Fibroblast of upper back skin (primary cell): ENCODE measurements around the gene PDSS2.
A peak's percentile ranks its signal among the peaks of the same experiment; 100 is the strongest.

Experiments
- DNase-seq: peaks from one replicate; pipeline ENCODE4 v3.0.0-alpha.2; 2013

The PDSS2 gene

DNA sequence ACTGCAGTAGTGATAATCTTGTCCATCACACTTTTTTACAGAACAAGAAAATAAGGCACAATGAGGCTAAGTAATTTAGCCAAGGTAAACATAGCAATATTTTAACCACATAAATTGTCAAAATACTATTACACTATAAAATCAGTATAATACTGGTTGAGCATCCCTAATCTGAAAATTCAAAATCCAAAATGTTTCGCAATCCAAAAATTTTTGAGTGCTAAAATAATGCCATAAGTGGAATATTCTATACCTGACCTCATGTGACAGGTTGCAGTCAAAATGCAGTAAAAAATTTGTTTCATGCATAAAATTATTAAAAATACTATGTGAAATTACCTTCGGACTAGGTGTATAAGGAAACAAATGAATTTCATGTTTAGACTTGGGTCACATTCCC is 101.5 kb downstream of the PDSS2 start:
- no peak for DNase-seq

DNA sequence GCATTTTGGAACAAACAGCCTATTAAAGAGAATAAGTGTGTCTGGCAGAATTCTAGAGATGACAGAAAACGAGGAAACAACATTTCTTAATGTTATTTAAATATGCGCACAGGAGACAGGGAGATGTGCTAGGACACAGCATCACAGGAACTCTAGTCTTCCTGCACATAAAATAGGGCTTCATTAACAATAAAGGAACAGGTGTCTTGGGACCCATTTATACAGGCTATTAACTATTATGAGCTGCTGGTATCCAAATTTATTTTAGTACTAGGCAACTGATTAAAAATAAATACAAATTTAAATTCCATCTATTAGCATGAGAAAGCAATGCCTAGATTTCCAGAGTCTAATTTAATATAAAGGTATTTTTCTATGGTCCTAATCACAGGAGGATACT is 102.3 kb downstream of the PDSS2 start:
- DNase-seq = no peak

DNA sequence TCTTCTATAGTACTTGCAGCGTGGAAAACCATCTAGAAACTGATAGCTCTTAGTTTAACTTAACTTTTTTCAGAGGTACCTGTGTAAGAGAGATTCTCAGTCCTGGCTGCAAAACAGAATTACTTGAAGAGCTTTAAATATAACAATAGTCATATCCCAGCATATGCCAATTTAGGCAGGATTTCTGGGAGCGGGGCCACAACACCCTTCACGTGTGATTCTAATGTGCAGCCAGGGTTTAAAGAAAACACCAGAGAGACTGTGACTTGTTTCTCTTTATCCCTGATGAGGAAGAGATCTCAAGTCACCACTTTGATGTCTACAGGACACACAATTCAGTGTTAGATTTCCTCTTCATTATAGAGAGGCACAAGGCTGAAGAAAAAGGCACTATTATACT is 103.7 kb downstream of the PDSS2 start:
- DNase-seq = no peak

DNA sequence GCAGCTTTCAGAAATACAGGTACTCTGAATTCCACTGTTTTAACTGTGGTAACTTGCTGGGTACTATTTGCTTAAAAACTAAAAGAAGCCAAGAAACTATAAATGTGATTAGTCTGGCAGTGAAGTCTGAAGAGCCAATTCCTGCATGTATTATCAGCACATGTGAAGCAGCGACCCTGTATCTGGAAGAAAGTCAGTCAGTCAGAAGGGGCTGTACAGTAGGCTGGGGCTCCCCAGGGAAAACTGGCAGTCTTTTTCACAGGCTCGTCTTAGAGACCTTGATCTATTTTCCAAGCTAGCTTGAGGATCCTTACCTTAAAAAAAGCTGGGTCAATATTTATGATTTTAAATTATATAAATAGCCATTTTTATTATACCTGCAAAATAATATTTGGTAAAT is 104.9 kb downstream of the PDSS2 start:
- no peak for DNase-seq

DNA sequence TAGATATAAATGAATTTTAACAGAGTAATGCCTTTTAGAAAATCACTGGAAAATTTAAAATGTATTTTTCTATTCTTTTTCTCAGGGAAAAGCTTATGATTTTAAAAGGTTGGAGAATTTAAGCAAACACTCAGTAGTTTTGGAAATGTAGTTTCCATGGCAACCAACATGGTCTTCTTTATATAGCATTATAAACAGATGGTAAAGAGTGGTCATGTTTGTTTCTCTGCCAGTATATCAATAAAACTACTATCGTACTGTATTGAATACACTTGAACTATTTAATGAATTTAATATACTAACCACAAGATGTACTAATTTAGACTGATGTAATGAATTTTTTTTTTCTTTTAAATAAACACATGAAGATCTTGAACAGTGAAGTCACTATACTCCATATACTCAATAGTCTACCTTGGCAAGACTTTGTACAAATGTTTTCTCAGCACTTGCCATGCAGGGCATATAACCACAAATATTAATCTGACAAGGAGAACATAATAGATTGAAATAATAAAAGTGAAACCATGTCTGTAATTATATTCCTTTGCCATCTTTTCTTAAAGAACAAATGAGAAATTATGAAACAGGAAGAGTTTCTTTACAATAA is 105.5 kb downstream of the PDSS2 start:
- no peak for DNase-seq

DNA sequence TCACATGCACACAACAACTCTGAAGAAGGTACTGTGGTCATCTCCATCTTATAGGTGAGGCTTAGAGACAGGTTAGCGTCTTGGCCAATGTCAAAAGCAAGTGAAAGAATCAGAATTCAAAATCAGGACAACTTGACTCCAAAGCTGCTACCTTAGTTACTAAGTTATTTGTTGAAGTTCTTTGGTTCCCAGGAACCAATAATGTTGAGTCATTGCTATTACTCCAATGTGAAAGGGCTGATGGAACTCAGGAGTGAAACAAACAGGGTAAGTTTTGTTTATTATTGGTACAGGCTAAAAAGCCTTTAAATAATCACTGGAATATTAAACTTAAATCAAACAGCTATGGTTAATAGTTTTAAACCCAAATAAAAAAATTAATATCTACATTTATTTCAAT is 111.1 kb downstream of the PDSS2 start:
- DNase-seq = no peak

DNA sequence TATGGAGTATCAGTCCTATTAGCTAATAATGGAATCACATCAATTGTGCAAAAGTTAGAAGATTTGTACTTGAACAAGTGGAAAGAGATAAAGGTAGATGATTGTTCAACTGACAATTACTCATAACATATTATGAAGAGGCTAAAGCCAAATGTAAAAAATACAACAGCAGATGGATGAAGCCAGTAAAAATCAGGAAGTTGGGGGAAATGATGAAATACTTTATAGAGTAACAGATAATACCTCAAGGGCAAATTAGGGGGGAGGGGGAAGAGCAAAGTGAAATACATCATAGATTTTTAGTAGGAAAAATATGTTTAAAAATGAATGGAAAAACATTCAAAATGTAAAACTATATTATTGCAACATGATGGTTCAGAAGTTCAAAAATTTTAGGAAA is 114.0 kb downstream of the PDSS2 start:
- peak; percentile 20 for DNase-seq

DNA sequence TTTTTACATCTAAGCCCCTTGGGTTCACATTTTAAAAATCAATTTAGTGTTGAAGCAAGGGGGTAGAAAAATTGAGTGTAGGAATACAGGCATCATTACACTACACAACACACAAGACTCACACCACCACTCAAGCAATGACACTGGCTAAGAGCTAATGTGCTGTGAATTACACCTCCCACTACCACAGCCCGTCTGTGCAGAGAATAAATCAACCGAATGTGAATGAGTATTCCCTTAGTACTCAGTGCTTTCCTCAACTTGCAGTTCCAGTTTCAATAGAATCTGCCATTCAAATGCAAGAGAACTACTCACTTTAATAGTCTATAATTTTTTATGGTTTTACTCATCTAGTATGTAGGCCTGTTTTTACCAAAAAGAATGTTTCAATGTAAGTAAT is 114.4 kb downstream of the PDSS2 start:
- no peak for DNase-seq

DNA sequence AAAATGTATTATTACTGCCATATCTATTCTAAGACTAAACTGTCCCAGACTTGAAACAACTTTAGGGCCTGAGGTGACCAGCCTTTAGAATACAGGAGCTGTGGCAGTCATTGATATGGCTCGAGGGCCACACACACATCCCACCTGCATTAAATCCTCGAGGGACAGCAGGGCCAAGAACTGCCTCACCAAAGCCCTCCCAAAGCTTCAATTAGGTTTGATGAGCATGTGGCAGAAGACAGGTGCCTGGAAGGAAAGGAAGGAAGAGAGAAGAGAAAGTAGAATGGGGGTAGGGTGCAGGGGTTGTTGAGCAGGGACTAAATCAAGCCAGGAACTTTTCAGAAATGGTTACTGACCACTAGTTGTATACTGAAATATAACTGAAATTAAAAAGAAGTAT is 115.0 kb downstream of the PDSS2 start:
- no peak for DNase-seq

DNA sequence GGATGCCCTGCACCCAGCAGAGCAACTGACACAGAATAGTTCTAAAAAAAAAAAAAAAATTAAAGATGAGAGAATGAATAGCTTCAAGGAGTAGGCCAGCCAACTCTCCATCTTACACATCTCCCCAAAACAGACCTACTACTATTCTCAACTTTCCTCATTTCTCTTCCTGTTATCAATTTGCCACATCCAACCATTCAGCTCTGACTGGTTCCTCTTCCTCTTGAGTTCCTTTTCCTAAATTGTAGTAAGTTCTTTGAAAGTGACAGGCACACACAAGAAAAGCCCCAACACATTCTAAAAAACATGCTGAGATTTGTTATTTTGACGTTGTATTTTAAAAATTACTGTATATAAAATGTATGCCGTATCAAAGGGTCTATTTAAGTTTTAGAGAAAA is 117.2 kb downstream of the PDSS2 start:
- no peak for DNase-seq

DNA sequence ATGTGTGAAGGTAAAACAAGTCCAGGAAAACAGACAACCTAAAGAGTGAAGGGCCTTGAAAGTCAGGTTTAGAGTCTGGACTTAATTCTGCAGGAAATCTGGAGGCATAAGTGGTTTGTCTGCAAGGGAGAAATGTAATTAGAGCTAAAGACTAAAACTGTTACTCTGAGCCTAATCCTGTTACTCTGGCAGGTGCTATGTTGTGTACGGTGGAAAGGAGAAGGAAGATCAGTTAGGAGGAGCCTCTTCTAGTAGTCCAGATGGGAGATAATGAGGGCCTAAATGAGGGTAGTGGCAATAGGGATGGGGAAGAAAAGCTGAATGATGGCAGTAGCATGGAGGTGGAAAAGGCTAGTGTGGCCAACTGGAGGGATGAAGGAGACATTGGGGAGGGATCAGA is 118.5 kb downstream of the PDSS2 start:
- no peak for DNase-seq

DNA sequence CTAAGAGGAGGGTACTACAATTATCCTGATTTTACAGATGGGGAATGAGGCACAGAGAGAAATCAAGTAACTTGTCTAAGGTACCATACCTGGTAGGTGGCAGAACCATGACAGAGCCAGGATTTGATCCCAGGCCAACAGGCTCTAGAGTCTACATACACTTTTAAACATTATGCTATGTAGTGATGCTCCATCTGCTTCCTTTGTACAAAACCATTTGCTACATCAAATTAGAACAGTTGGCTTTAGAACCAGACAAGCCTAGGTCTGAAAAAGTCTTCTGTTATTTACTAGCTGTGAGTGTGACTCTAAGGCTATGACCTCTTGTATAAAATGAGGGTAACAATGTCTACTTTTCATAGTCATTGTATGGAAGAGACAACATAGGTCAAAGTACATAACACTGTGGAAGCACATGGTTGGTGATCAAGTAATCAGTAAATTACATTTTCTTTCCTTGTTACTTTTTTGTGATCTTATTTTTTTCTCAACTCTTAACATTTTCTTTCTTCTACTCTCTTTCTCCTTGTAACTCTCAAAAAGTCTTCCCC is 122.1 kb downstream of the PDSS2 start:
- DNase-seq = no peak

DNA sequence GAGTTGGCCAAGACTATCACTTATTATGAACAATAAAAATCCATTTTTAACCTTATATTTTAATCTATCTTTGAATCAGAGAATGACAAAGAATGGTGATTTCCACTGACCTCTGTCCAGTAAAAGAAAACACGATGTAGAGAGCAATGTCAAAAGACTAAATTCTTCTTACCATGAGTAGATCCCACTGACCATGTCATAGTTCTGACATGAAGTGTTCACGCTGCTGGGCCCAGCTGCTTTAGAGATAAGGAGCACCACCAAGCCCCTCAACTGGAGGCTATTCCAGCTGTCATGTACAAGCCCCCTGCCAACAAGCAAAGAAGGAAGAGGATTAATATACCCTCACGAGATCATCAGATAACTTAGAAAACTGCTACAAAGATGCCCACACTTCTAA is 125.3 kb downstream of the PDSS2 start:
- no peak for DNase-seq

DNA sequence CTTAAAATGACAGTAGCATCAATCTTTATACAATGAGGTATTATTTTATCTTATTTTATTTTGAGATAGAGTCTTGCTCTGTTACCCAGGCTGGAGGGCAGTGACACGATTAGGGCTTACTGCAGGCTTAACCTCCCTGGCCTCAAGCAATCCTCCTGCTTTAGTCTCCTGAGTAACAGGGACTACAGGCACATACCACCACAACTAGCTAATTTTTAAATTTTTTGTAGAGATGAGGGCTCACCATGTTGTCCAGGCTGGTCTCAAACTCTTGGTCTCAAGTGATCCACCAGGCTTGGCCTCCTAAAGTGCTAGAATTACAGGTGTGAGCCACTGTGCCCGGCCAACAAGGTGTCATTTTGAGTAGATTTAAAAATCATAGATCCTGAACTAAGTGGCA is 125.9 kb downstream of the PDSS2 start:
- DNase-seq = no peak

DNA sequence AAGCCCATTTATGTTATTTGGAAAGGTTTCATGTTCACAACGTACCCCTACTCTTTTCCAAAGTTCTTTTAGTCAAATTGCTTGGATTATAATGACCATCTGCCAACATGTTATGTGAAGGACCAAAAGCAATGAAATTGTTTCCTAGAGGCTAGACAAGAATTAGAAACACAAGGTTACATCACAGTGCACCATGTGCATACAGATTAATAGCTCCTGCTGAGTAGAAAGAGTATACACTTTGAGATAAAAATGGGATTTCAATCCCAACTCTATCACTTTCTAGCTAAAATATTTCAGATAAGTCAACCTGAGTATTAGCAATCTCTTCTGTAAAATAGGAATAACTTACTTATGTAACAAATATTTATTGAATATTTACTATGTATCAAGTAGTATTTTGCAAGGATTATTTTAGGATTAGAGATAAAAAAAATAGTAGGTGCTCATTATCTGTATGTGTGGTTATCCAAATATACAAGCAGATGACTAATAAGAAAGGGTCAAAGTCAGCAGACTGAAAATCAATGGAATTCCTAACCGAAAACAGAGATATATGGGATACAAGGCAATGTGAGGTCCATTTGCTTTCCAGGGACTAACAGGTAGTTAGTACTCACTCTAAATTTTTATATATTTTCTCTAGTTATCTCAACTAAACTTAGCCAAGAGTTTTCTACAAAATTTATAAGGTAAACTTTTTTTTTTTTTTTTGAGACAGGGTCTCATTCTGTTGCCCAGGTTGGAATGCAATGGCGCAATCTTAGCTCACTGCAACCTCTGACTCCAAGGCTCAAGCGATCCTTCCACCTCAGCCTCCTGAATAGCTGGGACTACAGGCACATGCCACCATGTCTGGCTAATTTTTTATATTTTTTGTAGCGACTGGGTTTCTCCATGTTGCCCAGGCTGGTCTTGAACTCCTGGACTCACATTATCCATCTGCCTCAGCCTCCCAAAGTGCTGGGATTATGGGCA is 127.7 kb downstream of the PDSS2 start:
- DNase-seq = no peak

DNA sequence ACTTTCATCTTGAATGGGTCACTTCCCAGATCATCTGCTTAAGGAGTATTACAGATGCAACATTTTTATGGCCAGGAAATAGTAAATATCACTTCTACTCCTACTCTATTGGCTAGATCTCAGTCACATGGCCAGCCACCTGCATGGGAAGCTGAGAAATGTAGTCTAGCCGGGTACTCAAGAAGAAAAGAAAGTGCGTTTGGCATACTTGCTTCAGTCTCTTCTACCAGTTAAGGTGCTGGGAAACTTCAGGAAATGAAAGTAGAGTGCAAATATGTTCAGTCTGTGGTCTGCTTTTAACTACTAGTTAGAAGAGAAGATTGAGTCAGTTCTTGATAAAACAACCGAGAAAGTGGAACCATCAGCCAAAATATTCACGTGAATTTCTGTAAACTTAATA is 129.2 kb downstream of the PDSS2 start:
- no peak for DNase-seq

DNA sequence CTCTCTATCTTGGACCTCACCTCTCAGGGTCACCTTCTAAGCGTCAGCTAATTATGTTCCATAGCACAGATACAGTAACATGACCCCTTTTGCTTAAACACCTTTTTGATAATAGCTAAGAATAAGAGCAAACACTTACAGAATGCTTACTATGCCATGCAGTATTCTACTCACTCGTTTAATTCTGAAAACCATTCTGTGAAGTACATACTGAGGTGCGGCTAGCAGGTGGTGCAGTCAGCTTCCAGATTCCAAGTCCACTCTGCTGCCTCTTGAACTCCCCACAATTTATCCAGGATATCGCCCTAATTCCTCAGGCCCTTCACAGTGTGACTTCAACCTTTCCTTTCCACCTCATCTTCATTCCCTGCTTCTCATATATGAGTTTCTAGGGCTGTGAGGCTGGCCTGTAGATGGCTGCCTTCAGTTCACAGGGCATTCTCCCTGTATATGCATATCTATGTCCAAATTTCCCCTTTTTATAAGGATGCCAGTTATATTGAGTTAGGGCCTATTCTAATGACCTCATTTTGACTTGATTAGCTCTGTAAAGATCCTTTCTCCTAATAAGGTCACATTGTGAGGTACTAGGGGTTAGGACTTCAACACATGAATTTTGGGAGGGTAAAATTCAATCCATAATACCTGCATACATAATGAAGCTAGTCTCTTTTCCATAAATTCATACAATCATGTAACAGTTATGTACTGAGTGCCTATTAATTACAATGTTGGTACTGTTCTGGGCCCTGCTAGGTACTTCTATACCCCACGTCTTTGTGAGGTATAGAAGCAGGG is 130.1 kb downstream of the PDSS2 start:
- DNase-seq = no peak

DNA sequence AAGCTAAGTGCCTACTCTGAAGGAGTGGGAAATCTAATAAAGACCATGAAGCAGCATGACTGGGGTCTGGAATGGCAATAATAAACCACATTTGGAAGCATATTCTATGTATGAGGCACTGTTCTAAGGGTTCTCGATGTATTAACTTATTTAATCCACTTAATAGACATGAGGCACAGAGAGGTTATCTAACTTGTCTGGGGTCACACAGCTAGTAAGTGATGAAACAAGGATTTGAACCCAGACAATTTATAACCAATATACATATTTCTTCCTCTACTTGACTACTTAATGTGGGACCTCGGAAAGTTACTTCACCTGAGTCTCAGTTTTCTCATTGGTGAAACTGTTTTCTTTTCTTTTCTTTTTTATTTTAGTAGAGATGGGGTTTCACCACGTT is 131.3 kb downstream of the PDSS2 start:
- DNase-seq = no peak

DNA sequence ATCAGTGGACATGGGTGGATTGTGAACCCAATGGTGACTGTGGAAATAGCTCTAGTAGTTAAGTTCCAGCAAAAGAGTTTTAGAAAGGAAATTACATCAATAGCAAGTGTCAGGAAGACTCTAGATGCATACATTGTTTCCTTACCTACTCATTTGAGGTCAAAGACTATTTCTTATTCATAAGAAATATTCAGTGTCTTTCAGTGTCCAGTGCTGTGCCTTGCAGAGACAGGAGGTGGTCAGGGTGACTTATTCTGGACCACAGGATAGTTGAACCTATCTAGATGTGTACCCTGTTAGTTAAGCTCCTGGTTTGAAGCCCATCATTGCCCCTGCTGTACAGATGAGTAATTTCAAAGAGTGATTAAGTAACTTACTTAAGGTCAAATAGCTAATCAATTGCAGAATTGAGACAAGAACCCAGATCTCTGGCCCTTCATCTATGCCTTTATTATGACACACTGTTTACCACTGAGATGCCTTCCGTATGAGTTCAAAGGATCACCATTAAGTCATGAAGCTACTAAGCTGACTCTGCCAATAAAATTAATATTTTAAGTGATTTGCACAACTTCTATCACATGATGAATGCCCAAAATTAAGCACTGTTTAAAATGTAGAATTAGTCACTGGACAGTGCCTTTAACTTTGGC is 136.1 kb downstream of the PDSS2 start:
- peak; percentile 6 for DNase-seq

DNA sequence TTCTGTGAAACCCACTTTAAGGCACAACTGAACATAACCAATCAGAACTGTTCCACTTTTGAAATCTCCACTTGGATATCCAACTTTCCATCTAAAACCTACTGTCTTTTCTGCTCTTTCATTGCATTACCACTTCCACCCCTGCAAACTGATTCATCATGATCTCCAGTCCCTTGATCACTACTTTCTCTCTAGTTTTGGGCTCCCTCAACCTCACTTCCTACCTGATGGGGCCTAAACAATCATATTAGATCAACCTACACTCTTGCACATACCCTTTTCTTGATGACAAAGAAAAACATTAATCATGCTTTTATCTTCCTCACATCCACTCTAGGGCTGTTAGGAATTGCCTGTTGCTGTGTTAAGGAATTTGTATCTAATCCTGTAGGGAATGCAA is 137.6 kb downstream of the PDSS2 start:
- DNase-seq = no peak

DNA sequence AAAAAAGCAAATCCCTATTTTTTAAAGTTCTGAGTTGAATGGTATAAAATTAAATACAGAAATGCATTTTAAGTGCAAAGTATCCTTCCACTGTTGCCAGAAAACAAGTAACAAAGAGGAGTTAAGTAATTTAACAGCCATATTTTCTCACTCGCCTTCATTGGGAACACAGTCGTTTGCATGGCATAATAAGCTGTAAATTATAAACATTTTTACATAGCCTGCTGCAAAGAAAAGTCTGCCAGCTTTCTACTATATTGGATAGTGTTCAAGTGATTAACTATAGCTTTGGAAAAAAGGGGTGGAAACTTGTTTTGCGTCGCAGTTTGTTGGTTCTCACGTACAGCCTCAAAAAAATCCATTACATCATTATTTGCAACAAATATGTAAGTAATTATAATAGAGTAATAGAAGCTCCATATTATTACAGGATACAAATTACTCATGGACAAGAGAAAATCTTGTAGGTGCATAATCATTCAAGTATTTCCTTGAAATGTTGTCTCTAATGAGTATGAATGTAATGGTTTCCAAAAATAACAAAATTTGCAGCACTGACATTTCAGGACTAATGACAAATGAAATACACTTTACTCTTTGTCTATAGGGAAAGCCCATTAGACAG is 139.3 kb downstream of the PDSS2 start:
- DNase-seq = peak; percentile 46

DNA sequence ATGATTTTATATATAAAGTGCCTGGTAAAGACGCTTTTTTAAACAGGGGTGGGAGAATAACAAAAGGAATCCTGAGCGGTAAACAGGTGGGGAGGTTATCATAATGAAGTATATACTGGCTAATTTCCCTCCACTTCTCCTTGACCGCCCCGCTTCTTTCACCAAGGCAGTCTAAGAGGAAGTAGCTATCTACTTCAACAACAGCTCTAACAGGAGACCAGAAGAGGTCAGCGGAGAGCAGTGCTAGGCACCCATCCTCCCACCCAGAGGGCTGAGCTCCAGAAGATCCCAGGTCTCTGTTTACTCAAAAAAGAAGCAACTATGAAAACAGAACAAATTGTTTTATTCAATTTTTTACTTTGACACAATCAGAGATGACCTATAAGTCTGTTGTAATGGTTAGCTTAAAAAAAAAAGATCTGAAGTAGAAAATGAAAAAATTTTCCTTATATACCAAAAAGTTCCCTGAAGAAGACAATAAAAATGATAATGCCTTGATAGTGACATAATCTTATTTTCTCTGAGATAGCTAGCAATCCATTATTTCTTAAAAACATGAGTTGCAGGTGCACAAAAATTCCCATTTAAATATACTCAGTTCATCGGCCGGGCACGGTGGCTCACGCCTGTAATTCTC is 141.1 kb downstream of the PDSS2 start:
- peak; percentile 63 for DNase-seq
